Nucleus accumbens (tissue), 56 donors: Measurements from ENCODE around the gene ZBTB45.
A peak's percentile ranks its signal among the peaks of the same experiment; 100 is the strongest.
"Not testable (repeated sequence)": the region's sequence is repeated elsewhere in the genome, so short reads cannot be mapped to it uniquely, and the experiment has no call there.

Experiments used
- DNase-seq, 56 donors: peaks; one replicate each; lab custom pipeline; 2025; lab: John Stamatoyannopoulos, UW

ZBTB45 gene

GRCh38 chr19:58477130-58477529, 42.5 kb downstream of the ZBTB45 start:
- no peak for DNase-seq

GRCh38 chr19:58476498-58477015, 43.1 kb downstream of the ZBTB45 start:
- DNase-seq: peak in 3 of 56 donors; percentile 46 to 58 (median 57)

GRCh38 chr19:58475714-58476497, 43.7 kb downstream of the ZBTB45 start, which contains the start of gene ZNF446:
ZNF446 (plus strand) TSS chr19:58476352; CDS start chr19:58477219, 867 bp downstream.
- peak; percentile 83 to 99 (median 95) for DNase-seq

- no peak for DNase-seq
These were observed 44.5 kb downstream of the ZBTB45 start for GRCh38 chr19:58474997-58475713.

- DNase-seq: no peak
These were observed 45.2 kb downstream of the ZBTB45 start for GRCh38 chr19:58474291-58474996.

- no peak for DNase-seq
These were observed 45.8 kb downstream of the ZBTB45 start for GRCh38 chr19:58473775-58474174.

- DNase-seq: no peak
These were observed 47.9 kb downstream of the ZBTB45 start for GRCh38 chr19:58471736-58472135.

- not testable (repeated sequence) for DNase-seq
These were observed 48.6 kb downstream of the ZBTB45 start for GRCh38 chr19:58470837-58471543.

- DNase-seq: no peak
These were observed 50.2 kb downstream of the ZBTB45 start for GRCh38 chr19:58469241-58470013.

- DNase-seq: no peak
These were observed 51.3 kb downstream of the ZBTB45 start for GRCh38 chr19:58468216-58468839.

GRCh38 chr19:58466760-58467589, 52.6 kb downstream of the ZBTB45 start, which contains the start of gene ZNF324:
ZNF324 (plus strand) TSS chr19:58467080; CDS start chr19:58469186, 2,106 bp downstream.
- DNase-seq: peak; percentile 79 to 99 (median 97)

GRCh38 chr19:58466089-58466759, 53.4 kb downstream of the ZBTB45 start:
- no peak for DNase-seq
